Activated CD4-positive, alpha-beta T cell treated with anti-CD3 and anti-CD28 coated beads, Interleukin-10, Interleukin-2, amounts not matched to agents 100 ng/mL and 50 ng/mL, durations not matched to agents 16 hours and 8 hours (primary cell): ENCODE measurements around the gene CRYZL1.
A peak's percentile ranks its signal among the peaks of the same experiment; 100 is the strongest.
"Not testable (repeated sequence)": the region's sequence is repeated elsewhere in the genome, so short reads cannot be mapped to it uniquely, and the experiment has no call there.

Source experiments
- DNase-seq: peaks from one replicate; pipeline ENCODE4 v3.0.0-alpha.2; 2020

CRYZL1 gene

GRCh38 chr21:33619726-33620125 lies 21.8 kb downstream of the CRYZL1 start:
- DNase-seq: no peak

- no peak for DNase-seq
Observed at GRCh38 chr21:33618407-33618806, 23.1 kb downstream of the CRYZL1 start.

GRCh38 chr21:33617565-33617964 lies 24.0 kb downstream of the CRYZL1 start:
- DNase-seq: not testable (repeated sequence)

- DNase-seq: no peak
Observed at GRCh38 chr21:33611006-33611744, 30.4 kb downstream of the CRYZL1 start.

GRCh38 chr21:33608559-33608958 lies 33.0 kb downstream of the CRYZL1 start:
- DNase-seq: no peak

- no peak for DNase-seq
Observed at GRCh38 chr21:33598051-33598450, 43.5 kb downstream of the CRYZL1 start.

- DNase-seq: peak; percentile 92
Observed at GRCh38 chr21:33588485-33589335, 52.8 kb downstream of the CRYZL1 start, which contains the start of gene DONSON. Gene DONSON, minus strand, starts transcription at chr21:33588684. Its CDS starts 43 bp downstream, at chr21:33588641.

GRCh38 chr21:33587792-33588484 lies 53.6 kb downstream of the CRYZL1 start:
- peak; percentile 40 for DNase-seq

GRCh38 chr21:33586927-33587326 lies 54.6 kb downstream of the CRYZL1 start:
- no peak for DNase-seq

- no peak for DNase-seq
Observed at GRCh38 chr21:33584455-33584854, 57.1 kb downstream of the CRYZL1 start.

GRCh38 chr21:33578959-33579542 lies 62.5 kb downstream of the CRYZL1 start:
- DNase-seq: peak; percentile 18

GRCh38 chr21:33578214-33578613 lies 63.3 kb downstream of the CRYZL1 start:
- DNase-seq: no peak

GRCh38 chr21:33576741-33577141 lies 64.8 kb downstream of the CRYZL1 start:
- DNase-seq: not testable (repeated sequence)

- no peak for DNase-seq
Observed at GRCh38 chr21:33572350-33572749, 69.2 kb downstream of the CRYZL1 start.

GRCh38 chr21:33569991-33570390 lies 71.5 kb downstream of the CRYZL1 start:
- no peak for DNase-seq

GRCh38 chr21:33568448-33568847 lies 73.1 kb downstream of the CRYZL1 start:
- no peak for DNase-seq

- DNase-seq: no peak
Observed at GRCh38 chr21:33567914-33568313, 73.6 kb downstream of the CRYZL1 start.

GRCh38 chr21:33566514-33566913 lies 75.0 kb downstream of the CRYZL1 start:
- DNase-seq: peak; percentile 43

- no peak for DNase-seq
Observed at GRCh38 chr21:33562389-33562788, 79.2 kb downstream of the CRYZL1 start.

- no peak for DNase-seq
Observed at GRCh38 chr21:33561373-33561772, 80.2 kb downstream of the CRYZL1 start.

- DNase-seq: no peak
Observed at GRCh38 chr21:33560965-33561364, 80.6 kb downstream of the CRYZL1 start.

- DNase-seq: no peak
Observed at GRCh38 chr21:33559813-33560212, 81.7 kb downstream of the CRYZL1 start.
